Measurements from ENCODE around the gene EFS. TPM values are rescaled to one million over a fixed set of nuclear protein-coding genes. Genes with fewer than 3 reads are reported as not detected.
A peak's percentile ranks its signal among the peaks of the same experiment; 100 is the strongest.

Gene EFS
- total RNA-seq, 3 donors from 2014 or later, result 15.7 to 24.6 (median 18.0) TPM

- no peak for TF ChIP-seq CTCF (IDR thresholded peaks at IDR 0.05)
- TF ChIP-seq POLR2AphosphoS5 (IDR thresholded peaks at IDR 0.05), result no peak
- TF ChIP-seq POLR2A (IDR thresholded peaks at IDR 0.05), result no peak
- peaks cover 0 to 5% of the 10 kb centered on the region in 2 donors for H3K4me1 ChIP-seq
- no peaks in the 10 kb centered on the region for H3K9me3 ChIP-seq
- H3K36me3 ChIP-seq, result no peaks in the 10 kb centered on the region
- DNase-seq (ENCODE audit: low spot score in 2 of 2), result no peak
- intact Hi-C loops (cut with DNase I; ENCODE audit: low total_unique reads), result no loop called here
- no peak overlapping the region for H3K27ac ChIP-seq
- H3K4me3 ChIP-seq, result no peak overlapping the region
- no peaks in the 10 kb centered on the region for H3K27me3 ChIP-seq
Measured at GRCh38 chr14:23373041-23373440, 8.1 kb upstream of the EFS start.

- Histone ChIP-seq H3K36me3 (no peaks in the 10 kb centered on the region), H3K4me1 (peaks cover 0 to 5% of the 10 kb centered on the region in 2 donors), H3K27me3 (no peaks in the 10 kb centered on the region), H3K9me3 (no peaks in the 10 kb centered on the region), H3K27ac (no peak within 1 kb of the TSS), H3K4me3 (no peak within 1 kb of the TSS)
- no peak for DNase-seq (ENCODE audit: low spot score in 2 of 2)
- TF ChIP-seq POLR2AphosphoS5 (IDR thresholded peaks at IDR 0.05) (no peak), CTCF (IDR thresholded peaks at IDR 0.05) (no peak), POLR2A (IDR thresholded peaks at IDR 0.05) (no peak)
- intact Hi-C loops (cut with DNase I; ENCODE audit: low total_unique reads), result no loop called here
Measured at GRCh38 chr14:23372509-23372908, 7.5 kb upstream of the EFS start, which contains the start of gene IL25. TSS of gene IL25 (plus strand) at chr14:23372809.

DNA sequence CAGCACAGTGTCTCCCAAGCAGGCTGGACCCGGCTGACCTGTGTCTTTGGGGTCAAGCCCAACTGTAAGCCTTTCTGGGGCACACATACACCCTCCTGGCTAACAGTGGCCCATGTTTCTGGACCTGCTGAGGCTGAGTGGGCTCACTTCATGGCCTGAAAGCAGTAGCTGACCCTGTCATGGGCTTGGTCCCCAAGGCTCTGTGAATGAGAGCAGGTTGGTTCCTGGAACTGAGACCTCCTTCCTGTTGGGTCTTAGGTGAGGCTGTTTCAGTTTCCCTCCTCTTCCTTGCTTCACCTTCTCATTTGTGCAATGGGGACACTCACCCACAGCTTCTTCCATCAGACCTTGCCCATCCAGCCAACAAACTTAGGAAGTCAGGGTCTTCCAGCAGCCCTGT lies 6.9 kb upstream of the EFS start:
- no peak overlapping the region for H3K27ac ChIP-seq
- no peak overlapping the region for H3K4me3 ChIP-seq
- H3K9me3 ChIP-seq, result no peaks in the 10 kb centered on the region
- no peak for TF ChIP-seq CTCF (IDR thresholded peaks at IDR 0.05)
- TF ChIP-seq POLR2AphosphoS5 (IDR thresholded peaks at IDR 0.05), result no peak
- TF ChIP-seq POLR2A (IDR thresholded peaks at IDR 0.05), result no peak
- no peaks in the 10 kb centered on the region for H3K27me3 ChIP-seq
- DNase-seq (ENCODE audit: low spot score in 2 of 2), result no peak
- no peaks in the 10 kb centered on the region for H3K36me3 ChIP-seq
- intact Hi-C loops (cut with DNase I; ENCODE audit: low total_unique reads), result no loop called here
- peaks cover 0 to 5% of the 10 kb centered on the region in 2 donors for H3K4me1 ChIP-seq

DNA sequence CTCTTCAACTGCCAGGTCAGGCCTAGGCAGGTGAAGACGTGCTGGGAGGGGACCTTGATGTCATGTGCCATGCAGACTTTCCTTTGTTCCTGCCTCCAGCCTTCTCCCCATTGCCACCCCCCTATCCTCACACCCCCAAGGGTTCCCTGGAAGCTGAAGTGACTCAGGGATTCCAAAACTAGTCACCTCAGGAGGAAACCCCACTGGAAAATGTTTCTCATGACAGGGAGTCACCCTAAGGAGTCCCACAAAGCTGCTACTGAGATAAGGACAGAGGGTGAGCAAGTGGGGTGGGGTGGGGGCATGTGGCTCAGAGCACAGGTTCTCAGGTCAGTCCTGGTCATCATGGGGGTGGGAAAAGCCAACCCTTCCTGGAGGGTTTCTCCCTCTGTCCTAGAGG lies 5.2 kb upstream of the EFS start:
- Histone ChIP-seq H3K27me3 (no peaks in the 10 kb centered on the region), H3K4me1 (no peaks in the 10 kb centered on the region), H3K9me3 (no peaks in the 10 kb centered on the region), H3K4me3 (no peak overlapping the region), H3K27ac (no peak overlapping the region), H3K36me3 (no peaks in the 10 kb centered on the region)
- intact Hi-C loops (cut with DNase I; ENCODE audit: low total_unique reads), result no loop called here
- DNase-seq (ENCODE audit: low spot score in 2 of 2), result no peak
- TF ChIP-seq POLR2A (IDR thresholded peaks at IDR 0.05) (no peak), POLR2AphosphoS5 (IDR thresholded peaks at IDR 0.05) (no peak), CTCF (IDR thresholded peaks at IDR 0.05) (no peak)

DNA sequence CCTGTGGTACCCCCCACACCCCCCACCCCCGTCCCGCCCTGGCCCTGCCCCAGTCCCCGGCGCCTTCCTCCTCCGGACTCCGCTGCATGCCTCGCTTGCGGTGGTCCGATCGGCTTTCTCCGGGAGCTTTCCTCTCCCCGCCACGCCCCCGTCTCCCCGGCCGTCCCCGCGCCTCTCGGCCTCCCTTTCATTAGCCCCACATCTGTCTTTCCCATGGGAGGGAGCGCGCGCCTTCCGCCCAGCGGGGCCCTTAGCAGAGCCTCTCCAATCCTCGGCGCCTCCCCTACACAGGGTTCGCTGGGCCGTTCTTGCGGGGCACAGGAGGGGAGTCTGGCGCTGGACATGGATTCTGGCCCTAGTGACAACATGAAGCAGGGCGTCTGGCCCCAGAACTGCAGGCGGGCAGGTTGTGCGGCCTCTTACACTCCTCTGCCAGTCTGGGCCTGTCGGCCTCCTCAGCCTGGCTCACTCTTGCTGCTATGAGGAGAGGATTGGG lies 1.5 kb upstream of the EFS start:
- DNase-seq (ENCODE audit: low spot score in 2 of 2), result peak; percentile 67 to 69
- peak overlapping the region; percentile 98 to 99 for H3K27ac ChIP-seq
- H3K4me3 ChIP-seq, result peak overlapping the region; percentile 60 to 88 (median 65)
- H3K9me3 ChIP-seq, result no peaks in the 10 kb centered on the region
- TF ChIP-seq POLR2A (IDR thresholded peaks at IDR 0.05) (peak; percentile 16), CTCF (IDR thresholded peaks at IDR 0.05) (no peak), POLR2AphosphoS5 (IDR thresholded peaks at IDR 0.05) (peak in 1 of 3 donors; percentile 2)
- intact Hi-C loops (cut with DNase I; ENCODE audit: low total_unique reads), result loop anchor here (10.0 kb wide), 1 partner anchor 82 kb away; the partner anchor contains the start of gene HOMEZ
- H3K4me1 ChIP-seq, result peaks cover 6 to 8% of the 10 kb centered on the region in 2 donors
- no peaks in the 10 kb centered on the region for H3K27me3 ChIP-seq
- H3K36me3 ChIP-seq, result no peaks in the 10 kb centered on the region

All from breast epithelium (tissue), 4 donors.